ENCODE results near the gene PDE8B.

Gene PDE8B

GRCh38 chr5:77167063-77167462 lies 43.4 kb upstream of the PDE8B start:
- no peak for ATAC-seq
- no peak for TF ChIP-seq ZFP3 (CRISPR knock-in tag; IDR thresholded peaks at IDR 0.05)

DNA sequence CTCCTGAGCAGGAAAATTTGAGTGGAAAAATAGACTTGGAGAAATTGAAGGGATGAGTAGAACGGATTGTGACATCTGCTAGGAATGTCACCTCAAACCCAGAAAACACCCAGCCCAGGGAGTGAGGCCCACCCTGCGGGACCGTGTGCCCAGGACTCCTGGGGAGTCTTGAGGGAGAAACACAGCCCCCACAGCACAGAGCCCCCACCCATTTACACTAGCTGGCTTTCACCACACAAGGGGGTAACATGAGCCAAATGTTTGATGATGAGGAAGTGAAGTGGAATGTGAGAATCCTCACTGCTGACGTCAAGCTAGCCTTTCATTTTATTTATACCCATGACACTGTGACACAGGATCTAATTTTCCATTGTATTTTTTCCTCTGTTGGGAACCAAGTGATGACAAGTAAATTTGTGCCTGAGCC lies 42.8 kb upstream of the PDE8B start:
- ATAC-seq = peak; percentile 79
- TF ChIP-seq ISL1 (CRISPR knock-in tag; IDR thresholded peaks at IDR 0.05) (peak; percentile 42; the same call in 1 of the 2 replicates), ZNF70 (CRISPR knock-in tag; IDR thresholded peaks at IDR 0.05) (no peak), ZFP3 (CRISPR knock-in tag; IDR thresholded peaks at IDR 0.05) (no peak)
- TF ChIP-seq, protein P1, sequence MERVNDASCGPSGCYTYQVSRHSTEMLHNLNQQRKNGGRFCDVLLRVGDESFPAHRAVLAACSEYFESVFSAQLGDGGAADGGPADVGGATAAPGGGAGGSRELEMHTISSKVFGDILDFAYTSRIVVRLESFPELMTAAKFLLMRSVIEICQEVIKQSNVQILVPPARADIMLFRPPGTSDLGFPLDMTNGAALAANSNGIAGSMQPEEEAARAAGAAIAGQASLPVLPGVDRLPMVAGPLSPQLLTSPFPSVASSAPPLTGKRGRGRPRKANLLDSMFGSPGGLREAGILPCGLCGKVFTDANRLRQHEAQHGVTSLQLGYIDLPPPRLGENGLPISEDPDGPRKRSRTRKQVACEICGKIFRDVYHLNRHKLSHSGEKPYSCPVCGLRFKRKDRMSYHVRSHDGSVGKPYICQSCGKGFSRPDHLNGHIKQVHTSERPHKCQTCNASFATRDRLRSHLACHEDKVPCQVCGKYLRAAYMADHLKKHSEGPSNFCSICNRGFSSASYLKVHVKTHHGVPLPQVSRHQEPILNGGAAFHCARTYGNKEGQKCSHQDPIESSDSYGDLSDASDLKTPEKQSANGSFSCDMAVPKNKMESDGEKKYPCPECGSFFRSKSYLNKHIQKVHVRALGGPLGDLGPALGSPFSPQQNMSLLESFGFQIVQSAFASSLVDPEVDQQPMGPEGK (CRISPR knock-in tag; IDR thresholded peaks at IDR 0.05; ENCODE audit: borderline replicate concordance) = peak; percentile 89; the same call in 1 of the 2 replicates

DNA sequence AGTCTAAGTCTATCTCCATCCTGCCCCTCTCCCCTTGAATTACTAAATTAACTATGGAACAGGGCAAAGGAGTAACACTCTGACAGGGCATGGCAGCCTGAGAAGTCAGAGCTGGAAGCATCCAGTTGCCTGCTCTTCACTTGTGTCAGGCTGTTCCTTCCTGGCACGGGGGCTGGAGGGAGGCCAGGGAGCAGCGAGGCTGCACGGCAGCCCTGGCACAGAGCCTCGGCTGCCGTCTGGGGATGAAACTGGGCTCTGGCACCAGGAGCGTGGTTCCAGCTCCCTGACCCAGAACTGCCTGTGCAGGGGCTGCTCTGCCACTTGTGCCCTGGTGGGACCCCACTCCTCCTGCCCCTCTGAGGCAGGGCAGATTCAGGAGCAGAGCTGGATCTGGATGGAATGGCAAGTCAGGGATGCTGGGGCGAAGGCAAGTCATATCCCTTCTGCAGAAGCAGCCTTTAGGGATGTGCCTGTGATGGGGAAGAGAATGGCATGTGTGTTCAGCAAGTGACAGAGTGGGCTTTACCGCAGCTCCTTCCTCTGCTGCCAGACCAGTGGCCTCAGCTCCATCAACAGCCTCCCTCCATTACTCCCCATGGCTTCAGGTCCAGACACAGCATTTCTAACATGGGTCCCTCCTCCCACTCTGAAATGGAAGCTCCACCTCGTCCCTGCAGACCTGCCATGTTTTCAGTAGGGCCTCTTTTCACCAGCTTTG lies 42.2 kb upstream of the PDE8B start:
- TF ChIP-seq PPARA (CRISPR knock-in tag; IDR thresholded peaks at IDR 0.05; ENCODE audit: borderline replicate concordance) = no peak
- no peak for TF ChIP-seq ARNTL (CRISPR knock-in tag; IDR thresholded peaks at IDR 0.05; ENCODE audit: borderline replicate concordance, low read depth)
- TF ChIP-seq OSR1 (CRISPR knock-in tag; IDR thresholded peaks at IDR 0.05) = no peak
- ATAC-seq = peak; percentile 81

- TF ChIP-seq BACH2 (CRISPR knock-in tag; IDR thresholded peaks at IDR 0.05; ENCODE audit: borderline replicate concordance) = no peak
- TF ChIP-seq CSDC2 (CRISPR knock-in tag; IDR thresholded peaks at IDR 0.05) = no peak
- TF ChIP-seq, protein P1 (CRISPR knock-in tag; IDR thresholded peaks at IDR 0.05; ENCODE audit: borderline replicate concordance) = no peak
- no peak for TF ChIP-seq OSR1 (CRISPR knock-in tag; IDR thresholded peaks at IDR 0.05)
- TF ChIP-seq ZNF565 (CRISPR knock-in tag; conservative IDR thresholded peaks at IDR 0.05; ENCODE audit: low read depth) = no peak
- no peak for TF ChIP-seq POU6F1 (CRISPR knock-in tag; IDR thresholded peaks at IDR 0.05; ENCODE audit: borderline replicate concordance, low read depth)
- TF ChIP-seq ESRRG (CRISPR knock-in tag; IDR thresholded peaks at IDR 0.05) = no peak
- TF ChIP-seq ISL1 (CRISPR knock-in tag; IDR thresholded peaks at IDR 0.05) = no peak
- TF ChIP-seq CREB5 (CRISPR knock-in tag; IDR thresholded peaks at IDR 0.05; ENCODE audit: low read depth) = no peak
- TF ChIP-seq ZC3H10 (CRISPR knock-in tag; IDR thresholded peaks at IDR 0.05) = no peak
- TF ChIP-seq SNAI2 (CRISPR knock-in tag; IDR thresholded peaks at IDR 0.05) = no peak
- TF ChIP-seq CSRNP3 (CRISPR knock-in tag; IDR thresholded peaks at IDR 0.05) = no peak
- TF ChIP-seq, protein P2, sequence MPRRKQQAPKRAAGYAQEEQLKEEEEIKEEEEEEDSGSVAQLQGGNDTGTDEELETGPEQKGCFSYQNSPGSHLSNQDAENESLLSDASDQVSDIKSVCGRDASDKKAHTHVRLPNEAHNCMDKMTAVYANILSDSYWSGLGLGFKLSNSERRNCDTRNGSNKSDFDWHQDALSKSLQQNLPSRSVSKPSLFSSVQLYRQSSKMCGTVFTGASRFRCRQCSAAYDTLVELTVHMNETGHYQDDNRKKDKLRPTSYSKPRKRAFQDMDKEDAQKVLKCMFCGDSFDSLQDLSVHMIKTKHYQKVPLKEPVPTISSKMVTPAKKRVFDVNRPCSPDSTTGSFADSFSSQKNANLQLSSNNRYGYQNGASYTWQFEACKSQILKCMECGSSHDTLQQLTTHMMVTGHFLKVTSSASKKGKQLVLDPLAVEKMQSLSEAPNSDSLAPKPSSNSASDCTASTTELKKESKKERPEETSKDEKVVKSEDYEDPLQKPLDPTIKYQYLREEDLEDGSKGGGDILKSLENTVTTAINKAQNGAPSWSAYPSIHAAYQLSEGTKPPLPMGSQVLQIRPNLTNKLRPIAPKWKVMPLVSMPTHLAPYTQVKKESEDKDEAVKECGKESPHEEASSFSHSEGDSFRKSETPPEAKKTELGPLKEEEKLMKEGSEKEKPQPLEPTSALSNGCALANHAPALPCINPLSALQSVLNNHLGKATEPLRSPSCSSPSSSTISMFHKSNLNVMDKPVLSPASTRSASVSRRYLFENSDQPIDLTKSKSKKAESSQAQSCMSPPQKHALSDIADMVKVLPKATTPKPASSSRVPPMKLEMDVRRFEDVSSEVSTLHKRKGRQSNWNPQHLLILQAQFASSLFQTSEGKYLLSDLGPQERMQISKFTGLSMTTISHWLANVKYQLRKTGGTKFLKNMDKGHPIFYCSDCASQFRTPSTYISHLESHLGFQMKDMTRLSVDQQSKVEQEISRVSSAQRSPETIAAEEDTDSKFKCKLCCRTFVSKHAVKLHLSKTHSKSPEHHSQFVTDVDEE (CRISPR knock-in tag; IDR thresholded peaks at IDR 0.05) = no peak
- no peak; the same call in 2 of the 3 replicates for ATAC-seq
Measured at GRCh38 chr5:77168879-77169244, 41.6 kb upstream of the PDE8B start.
